Thoracic aorta (tissue), 2 donors: ENCODE measurements around the gene SETD2. TPM values are rescaled to one million over a fixed set of nuclear protein-coding genes. Genes with fewer than 3 reads are reported as not detected.

Source experiments
- ATAC-seq: fragments of 150-250 bp; one replicate; pipeline ENCODE4 v1.8.0; 2017; ENCODE audit warnings: low read depth; ENCODE audit not compliant: insufficient number of reproducible peaks, low FRiP score
- DNase-seq: peaks from one replicate; pipeline ENCODE4 v3.0.0-alpha.2; 2020; ENCODE audit warnings: low spot score
- H3K27ac ChIP-seq, 2 donors: fragments of 200-600 bp; sonication (generic); 1 replicate in 1 of 2; 2 replicates in 1 of 2; pipeline ENCODE4 v1.5.1; 2016; ENCODE audit warnings: mild to moderate bottlenecking in 2 of 2, moderate library complexity in 2 of 2
- H3K27me3 ChIP-seq: fragments of 200-600 bp; sonication (generic); replicated peaks from 2 replicates; pipeline ENCODE4 v1.6.0; 2016; ENCODE audit warnings: mild to moderate bottlenecking; ENCODE audit not compliant: insufficient read depth
- H3K36me3 ChIP-seq: fragments of 200-600 bp; sonication (generic); one replicate; pipeline ENCODE4 v1.5.1; 2016
- H3K4me1 ChIP-seq, 2 donors: fragments of 200-600 bp; sonication (generic); 1 replicate in 1 of 2; 2 replicates in 1 of 2; pipeline versions ENCODE4 v1.5.1 to v1.6.0; 2016; ENCODE audit warnings: low read depth in 2 of 2, mild to moderate bottlenecking in 1 of 2; ENCODE audit not compliant: control insufficient read depth in 1 of 2
- H3K4me3 ChIP-seq: fragments of 200-600 bp; sonication (generic); 2 replicates; pipeline ENCODE4 v1.5.1; 2016; ENCODE audit warnings: mild to moderate bottlenecking
- H3K9me3 ChIP-seq: fragments of 200-600 bp; sonication (generic); 2 replicates; pipeline ENCODE4 v1.5.1; 2016
- CTCF ChIP-seq: fragments of 200-600 bp; sonication (generic); IDR thresholded peaks from one replicate; pipeline ENCODE4 v1.5.1; 2019; ENCODE audit warnings: antibody characterized with exemption
- total RNA-seq, 2 donors: library from RNA; depleted of rRNA; stranded (reverse); fragments of >200 nt; gene quantifications; one replicate each; pipeline versions ENCODE4 v1.1.0 to v1.2.3, GENCODE V29; 2016

SETD2 gene
- total RNA-seq, 2 donors from 2014 or later, result 44.3 to 78.9 TPM

GRCh38 chr3:46999516-47000197, 164.3 kb downstream of the SETD2 start:
- no peak for DNase-seq
- H3K9me3 ChIP-seq, result no peaks in the 10 kb centered on the region
- no peaks in the 10 kb centered on the region for H3K27me3 ChIP-seq
- peaks cover 24% of the 10 kb centered on the region for H3K36me3 ChIP-seq
- H3K4me3 ChIP-seq, result no peak overlapping the region
- no peak for ATAC-seq
- no peak for TF ChIP-seq CTCF
- H3K4me1 ChIP-seq, result no peaks in the 10 kb centered on the region
- H3K27ac ChIP-seq, result no peak overlapping the region

GRCh38 chr3:46998852-46999515, 164.9 kb downstream of the SETD2 start:
- Histone ChIP-seq H3K36me3 (peaks cover 19% of the 10 kb centered on the region), H3K27ac (no peak overlapping the region), H3K27me3 (no peaks in the 10 kb centered on the region), H3K4me1 (no peaks in the 10 kb centered on the region), H3K4me3 (no peak overlapping the region), H3K9me3 (no peaks in the 10 kb centered on the region)
- no peak for DNase-seq
- no peak for ATAC-seq
- TF ChIP-seq CTCF, result no peak

GRCh38 chr3:46998121-46998851, 165.6 kb downstream of the SETD2 start:
- no peak for DNase-seq
- Histone ChIP-seq H3K27ac (no peak overlapping the region), H3K27me3 (no peaks in the 10 kb centered on the region), H3K4me3 (no peak overlapping the region), H3K9me3 (no peaks in the 10 kb centered on the region), H3K36me3 (peaks cover 21% of the 10 kb centered on the region), H3K4me1 (no peaks in the 10 kb centered on the region)
- ATAC-seq, result no peak
- peak; percentile 71 for TF ChIP-seq CTCF

GRCh38 chr3:46997453-46998091, 166.3 kb downstream of the SETD2 start:
- Histone ChIP-seq H3K9me3 (no peaks in the 10 kb centered on the region), H3K4me3 (no peak overlapping the region), H3K4me1 (no peaks in the 10 kb centered on the region), H3K27ac (no peak overlapping the region), H3K36me3 (peaks cover 21% of the 10 kb centered on the region), H3K27me3 (no peaks in the 10 kb centered on the region)
- TF ChIP-seq CTCF, result no peak
- no peak for DNase-seq
- ATAC-seq, result no peak
